Ascending aorta (tissue), 2 donors: ENCODE data around the gene MYH15. TPM values are rescaled to one million over a fixed set of nuclear protein-coding genes. Genes with fewer than 3 reads are reported as not detected.

Source experiments
- DNase-seq, 2 donors: peaks; one replicate each; pipeline ENCODE4 v3.0.0-alpha.2; 2019; ENCODE audit warnings: low spot score in 2 of 2
- H3K27ac ChIP-seq, 2 donors: fragments of 200-600 bp; sonication (generic); one replicate each; pipeline ENCODE4 v1.5.1; 2016 to 2017; ENCODE audit warnings: mild to moderate bottlenecking in 1 of 2
- H3K27me3 ChIP-seq: fragments of 200-600 bp; sonication (generic); one replicate; pipeline ENCODE4 v1.5.1; 2017
- H3K36me3 ChIP-seq, 2 donors: fragments of 200-600 bp; sonication (generic); one replicate each; pipeline ENCODE4 v1.5.1; 2016
- H3K4me1 ChIP-seq, 2 donors: fragments of 200-600 bp; sonication (generic); one replicate each; pipeline ENCODE4 v1.5.1; 2016 to 2017; ENCODE audit warnings: mild to moderate bottlenecking in 1 of 2
- H3K4me3 ChIP-seq, 2 donors: fragments of 200-600 bp; sonication (generic); one replicate each; pipeline ENCODE4 v1.5.1; 2016 to 2017; ENCODE audit warnings: mild to moderate bottlenecking in 1 of 2
- H3K9me3 ChIP-seq, 2 donors: fragments of 200-600 bp; sonication (generic); one replicate each; pipeline ENCODE4 v1.5.1; 2016
- intact Hi-C: fragments of 100-400 bp; cut with DNase I; formaldehyde crosslinking; loops from one replicate; pipeline ENCODE4 v1.15.1; 2023
- total RNA-seq: library from RNA; depleted of rRNA; stranded (reverse); fragments of >200 nt; gene quantifications from one replicate; pipeline ENCODE4 v1.1.0, GENCODE V29; 2016
- TF ChIP-seq, protein P1 (sequence below), 3 experiments: fragments of 200-600 bp in 2 of 3; fragments of 450-650 bp in 1 of 3; sonication (generic) in 2 of 3; IDR thresholded peaks; one replicate each; pipeline ENCODE4 v1.5.1; 2016 to 2019; ENCODE audit warnings: antibody characterized with exemption in 3 of 3, mild to moderate bottlenecking in 1 of 3, moderate library complexity in 1 of 3

Gene MYH15
- total RNA-seq, 1 donor from 2014 or later, result not detected

- H3K27me3 ChIP-seq, result no peaks in the 10 kb centered on the region
- no peaks in the 10 kb centered on the region for H3K4me1 ChIP-seq
- no peaks in the 10 kb centered on the region for H3K36me3 ChIP-seq
- no peak for DNase-seq
- no peak overlapping the region for H3K4me3 ChIP-seq
- TF ChIP-seq, protein P1, sequence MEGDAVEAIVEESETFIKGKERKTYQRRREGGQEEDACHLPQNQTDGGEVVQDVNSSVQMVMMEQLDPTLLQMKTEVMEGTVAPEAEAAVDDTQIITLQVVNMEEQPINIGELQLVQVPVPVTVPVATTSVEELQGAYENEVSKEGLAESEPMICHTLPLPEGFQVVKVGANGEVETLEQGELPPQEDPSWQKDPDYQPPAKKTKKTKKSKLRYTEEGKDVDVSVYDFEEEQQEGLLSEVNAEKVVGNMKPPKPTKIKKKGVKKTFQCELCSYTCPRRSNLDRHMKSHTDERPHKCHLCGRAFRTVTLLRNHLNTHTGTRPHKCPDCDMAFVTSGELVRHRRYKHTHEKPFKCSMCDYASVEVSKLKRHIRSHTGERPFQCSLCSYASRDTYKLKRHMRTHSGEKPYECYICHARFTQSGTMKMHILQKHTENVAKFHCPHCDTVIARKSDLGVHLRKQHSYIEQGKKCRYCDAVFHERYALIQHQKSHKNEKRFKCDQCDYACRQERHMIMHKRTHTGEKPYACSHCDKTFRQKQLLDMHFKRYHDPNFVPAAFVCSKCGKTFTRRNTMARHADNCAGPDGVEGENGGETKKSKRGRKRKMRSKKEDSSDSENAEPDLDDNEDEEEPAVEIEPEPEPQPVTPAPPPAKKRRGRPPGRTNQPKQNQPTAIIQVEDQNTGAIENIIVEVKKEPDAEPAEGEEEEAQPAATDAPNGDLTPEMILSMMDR (IDR thresholded peaks at IDR 0.05), result no peak
- no peaks in the 10 kb centered on the region for H3K9me3 ChIP-seq
- H3K27ac ChIP-seq, result no peak overlapping the region
- intact Hi-C loops, result no loop called here
Observed at GRCh38 chr3:108473711-108474110, 36.7 kb downstream of the MYH15 start.

DNA sequence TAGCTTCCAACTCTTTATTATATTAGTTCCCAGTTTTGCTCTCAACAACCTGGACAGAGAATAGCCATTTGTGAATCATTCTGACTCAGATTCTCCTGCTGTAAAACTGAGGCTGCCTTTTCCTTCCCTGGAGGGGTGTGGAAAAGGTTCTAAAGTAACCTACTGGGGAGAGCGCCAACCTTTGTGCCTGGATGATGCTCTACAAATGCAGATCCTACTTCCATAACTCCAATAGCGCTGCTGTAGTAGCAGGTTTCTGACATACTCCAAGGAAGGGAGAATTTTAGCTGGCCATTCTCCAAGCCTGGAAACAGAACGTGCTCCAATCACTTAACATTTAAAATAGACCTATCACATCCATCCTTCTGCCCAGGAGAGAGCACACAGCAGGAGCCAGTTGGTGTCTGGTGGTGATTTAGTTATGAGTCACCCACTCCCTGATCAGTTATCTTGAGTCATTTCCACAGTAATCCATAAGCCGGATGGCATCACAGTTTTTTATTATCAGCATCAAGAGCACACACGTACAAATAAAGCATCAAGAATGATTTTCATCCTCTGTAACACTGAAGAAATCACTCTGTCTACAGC is 38.3 kb downstream of the MYH15 start:
- TF ChIP-seq, protein P1 (IDR thresholded peaks at IDR 0.05), result no peak
- intact Hi-C loops, result no loop called here
- Histone ChIP-seq H3K36me3 (no peaks in the 10 kb centered on the region), H3K27ac (no peak overlapping the region), H3K27me3 (no peaks in the 10 kb centered on the region), H3K9me3 (no peaks in the 10 kb centered on the region), H3K4me1 (no peaks in the 10 kb centered on the region), H3K4me3 (no peak overlapping the region)
- no peak for DNase-seq

- no peaks in the 10 kb centered on the region for H3K9me3 ChIP-seq
- no peaks in the 10 kb centered on the region for H3K4me1 ChIP-seq
- no peaks in the 10 kb centered on the region for H3K27me3 ChIP-seq
- no peaks in the 10 kb centered on the region for H3K36me3 ChIP-seq
- H3K4me3 ChIP-seq, result no peak overlapping the region
- TF ChIP-seq, protein P1 (IDR thresholded peaks at IDR 0.05), result no peak
- intact Hi-C loops, result no loop called here
- no peak overlapping the region for H3K27ac ChIP-seq
- DNase-seq, result no peak
Observed at GRCh38 chr3:108471426-108471825, 39.0 kb downstream of the MYH15 start.

- TF ChIP-seq, protein P1 (IDR thresholded peaks at IDR 0.05), result no peak
- Histone ChIP-seq H3K27me3 (no peaks in the 10 kb centered on the region), H3K27ac (no peak overlapping the region), H3K36me3 (no peaks in the 10 kb centered on the region), H3K4me1 (no peaks in the 10 kb centered on the region), H3K9me3 (no peaks in the 10 kb centered on the region), H3K4me3 (no peak overlapping the region)
- intact Hi-C loops, result no loop called here
- DNase-seq, result no peak
Observed at GRCh38 chr3:108469126-108469525, 41.3 kb downstream of the MYH15 start.

DNA sequence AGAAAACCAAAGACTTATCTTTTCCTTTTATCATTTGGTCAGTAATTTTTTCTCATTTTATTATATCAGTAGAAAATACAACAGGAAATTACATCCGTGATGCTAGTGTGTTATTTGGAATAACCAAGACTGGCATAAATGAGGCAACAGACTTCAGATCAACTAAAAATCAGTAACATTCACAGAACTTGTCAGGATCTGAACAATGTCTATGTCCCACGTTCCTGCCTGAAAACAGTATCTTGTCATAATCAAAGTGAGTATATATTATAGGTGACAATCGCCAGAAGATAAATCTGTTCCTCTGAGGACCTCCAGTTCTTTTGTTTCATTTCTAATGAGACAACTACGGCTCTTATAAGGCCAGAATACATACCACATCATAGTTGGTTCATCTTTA is 41.8 kb downstream of the MYH15 start:
- intact Hi-C loops, result no loop called here
- Histone ChIP-seq H3K36me3 (no peaks in the 10 kb centered on the region), H3K9me3 (no peaks in the 10 kb centered on the region), H3K4me3 (no peak overlapping the region), H3K27ac (no peak overlapping the region), H3K27me3 (no peaks in the 10 kb centered on the region), H3K4me1 (no peaks in the 10 kb centered on the region)
- TF ChIP-seq, protein P1 (IDR thresholded peaks at IDR 0.05), result no peak
- DNase-seq, result no peak

DNA sequence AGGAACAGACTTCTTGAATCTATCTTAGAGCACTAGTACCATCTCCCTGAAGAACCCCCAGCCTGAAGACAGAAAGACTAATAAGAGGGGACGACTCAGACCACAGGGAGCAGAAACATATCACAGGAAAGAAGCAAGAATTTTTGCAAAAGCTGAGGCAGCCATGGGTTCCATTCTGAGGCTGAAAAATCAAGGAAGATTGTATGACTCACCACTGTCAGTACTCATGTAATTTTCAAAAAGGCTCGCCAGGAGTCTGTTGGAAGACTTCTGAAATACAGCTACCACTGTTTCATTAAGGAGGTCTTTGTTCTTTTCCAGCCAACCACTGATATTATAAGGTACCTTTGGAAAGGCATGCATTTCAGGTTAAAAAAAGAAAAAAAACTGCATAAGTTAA is 47.5 kb downstream of the MYH15 start:
- TF ChIP-seq, protein P1 (IDR thresholded peaks at IDR 0.05), result no peak
- Histone ChIP-seq H3K4me1 (no peaks in the 10 kb centered on the region), H3K36me3 (no peaks in the 10 kb centered on the region), H3K9me3 (no peaks in the 10 kb centered on the region), H3K27ac (no peak overlapping the region), H3K4me3 (no peak overlapping the region), H3K27me3 (no peaks in the 10 kb centered on the region)
- intact Hi-C loops, result no loop called here
- DNase-seq, result no peak
